WTC11 (cell line): ENCODE measurements around the gene CDCA8. TPM values are rescaled to one million over a fixed set of nuclear protein-coding genes. Genes with fewer than 3 reads are reported as not detected.

ENCODE experiments used
- ATAC-seq: fragments of 200-7000 bp; cut with Tn5 transposase; 2 replicates; pipeline ENCODE4 v1.10.0; 2021; ENCODE audit warnings: mild to moderate bottlenecking, moderate library complexity
- CTCF ChIA-PET: fragments of 300-600 bp; sonication (Branson Sonifier 250); formaldehyde crosslinking; loops from one replicate; lab custom pipeline; 2021; ENCODE audit warnings: antibody characterized with exemption; lab: Charles Lee
- POLR2A ChIA-PET: fragments of 350-600 bp; sonication (Branson Sonifier 250); formaldehyde crosslinking; loops from one replicate; lab custom pipeline; 2021; ENCODE audit warnings: antibody characterized with exemption; lab: Charles Lee
- DNase-seq: peaks from one replicate; pipeline ENCODE4 v3.0.0; 2021; ENCODE audit warnings: low spot score
- H3K27ac Mint-ChIP-seq: 2 replicates; pipeline ENCODE4 v1.8.0; 2021; ENCODE audit warnings: mixed read lengths
- H3K27me3 Mint-ChIP-seq: 2 replicates; pipeline ENCODE4 v1.8.0; 2021; ENCODE audit warnings: low read depth, mild to moderate bottlenecking, moderate library complexity, mixed read lengths
- H3K36me3 Mint-ChIP-seq: 2 replicates; pipeline ENCODE4 v1.8.0; 2021; ENCODE audit warnings: mixed read lengths
- H3K4me1 Mint-ChIP-seq: 2 replicates; pipeline ENCODE4 v1.8.0; 2022; ENCODE audit warnings: mixed read lengths
- H3K4me3 Mint-ChIP-seq: 2 replicates; pipeline ENCODE4 v1.8.0; 2021; ENCODE audit warnings: mild to moderate bottlenecking, moderate library complexity, mixed read lengths
- H3K9me3 Mint-ChIP-seq: 2 replicates; pipeline ENCODE4 v1.8.0; 2021; ENCODE audit warnings: mixed read lengths
- ATF3 ChIP-seq: sonication (generic); formaldehyde crosslinking; conservative IDR thresholded peaks from 2 replicates; pipeline ENCODE4 v1.8.1; 2022; ENCODE audit warnings: mild to moderate bottlenecking, missing genetic modification reagents
- CBFB ChIP-seq: sonication (generic); formaldehyde crosslinking; IDR thresholded peaks from 2 replicates; pipeline ENCODE4 v1.8.1; 2022; ENCODE audit warnings: mild to moderate bottlenecking, low read depth, missing genetic modification reagents
- CREB1 ChIP-seq: sonication (generic); formaldehyde crosslinking; IDR thresholded peaks from 2 replicates; pipeline ENCODE4 v1.8.0; 2023; ENCODE audit warnings: mild to moderate bottlenecking, missing genetic modification reagents
- EMX1 ChIP-seq: fragments of 250-450 bp; sonication (Bioruptor Pico); IDR thresholded peaks from 2 replicates; pipeline ENCODE4 v1.8.0; 2021; ENCODE audit warnings: mild to moderate bottlenecking
- GABPB1 ChIP-seq: sonication (generic); formaldehyde crosslinking; IDR thresholded peaks from 2 replicates; pipeline ENCODE4 v1.8.1; 2023; ENCODE audit warnings: mild to moderate bottlenecking, missing genetic modification reagents
- GRHL2 ChIP-seq: fragments of 250-450 bp; sonication (Bioruptor Pico); IDR thresholded peaks from 2 replicates; pipeline ENCODE4 v1.8.0; 2022; ENCODE audit warnings: mild to moderate bottlenecking, moderate library complexity; ENCODE audit not compliant: insufficient replicate concordance, severe bottlenecking
- HMGXB4 ChIP-seq: sonication (generic); formaldehyde crosslinking; IDR thresholded peaks from 2 replicates; pipeline ENCODE4 v1.8.1; 2023; ENCODE audit warnings: mild to moderate bottlenecking, moderate library complexity, missing genetic modification reagents
- IRF2 ChIP-seq: sonication (generic); formaldehyde crosslinking; IDR thresholded peaks from 2 replicates; pipeline ENCODE4 v1.8.0; 2022; ENCODE audit warnings: low read depth, missing genetic modification reagents, borderline replicate concordance
- KAT7 ChIP-seq: sonication (generic); formaldehyde crosslinking; IDR thresholded peaks from 2 replicates; pipeline ENCODE4 v1.8.1; 2023; ENCODE audit warnings: missing genetic modification reagents, mild to moderate bottlenecking, borderline replicate concordance
- NFYB ChIP-seq: sonication (generic); formaldehyde crosslinking; conservative IDR thresholded peaks from 2 replicates; pipeline ENCODE4 v1.8.0; 2022; ENCODE audit warnings: low read depth, missing genetic modification reagents
- RELA ChIP-seq: sonication (generic); formaldehyde crosslinking; IDR thresholded peaks from 2 replicates; pipeline ENCODE4 v1.8.1; 2022; ENCODE audit warnings: missing genetic modification reagents, mild to moderate bottlenecking, borderline replicate concordance
- SMAD3 ChIP-seq: sonication (generic); formaldehyde crosslinking; IDR thresholded peaks from 2 replicates; pipeline ENCODE4 v1.8.0; 2022; ENCODE audit warnings: missing genetic modification reagents, mild to moderate bottlenecking, borderline replicate concordance
- SMAD4 ChIP-seq: sonication (generic); formaldehyde crosslinking; IDR thresholded peaks from 2 replicates; pipeline ENCODE4 v1.8.0; 2022; ENCODE audit warnings: mild to moderate bottlenecking, missing genetic modification reagents
- TEAD4 ChIP-seq: sonication (generic); formaldehyde crosslinking; IDR thresholded peaks from 2 replicates; pipeline ENCODE4 v1.8.0; 2022; ENCODE audit warnings: mild to moderate bottlenecking, missing genetic modification reagents
- ZNF232 ChIP-seq: sonication (generic); formaldehyde crosslinking; IDR thresholded peaks from 2 replicates; pipeline ENCODE4 v1.8.0; 2022; ENCODE audit warnings: mild to moderate bottlenecking, missing genetic modification reagents
- ZNF317 ChIP-seq: sonication (generic); formaldehyde crosslinking; IDR thresholded peaks from 2 replicates; pipeline ENCODE4 v1.8.1; 2023; ENCODE audit warnings: low read depth, mild to moderate bottlenecking, moderate library complexity, missing genetic modification reagents, borderline replicate concordance
- ZNF512 ChIP-seq: sonication (generic); formaldehyde crosslinking; IDR thresholded peaks from 2 replicates; pipeline ENCODE4 v1.8.1; 2022; ENCODE audit warnings: missing genetic modification reagents, borderline replicate concordance
- ZNF532 ChIP-seq: fragments of 250-450 bp; sonication (Bioruptor Pico); IDR thresholded peaks from 2 replicates; pipeline ENCODE4 v1.9.0; 2021; ENCODE audit warnings: mild to moderate bottlenecking, borderline replicate concordance
- total RNA-seq: library from RNA; stranded (reverse); gene quantifications from 3 replicates; pipeline ENCODE4 v1.2.3, GENCODE V29; 2021
- TF ChIP-seq, protein P1 (sequence below): sonication (generic); formaldehyde crosslinking; IDR thresholded peaks from 2 replicates; pipeline ENCODE4 v1.8.1; 2023; ENCODE audit warnings: mild to moderate bottlenecking, missing genetic modification reagents, moderate library complexity
- TF ChIP-seq, protein P2 (sequence below): fragments of 250-450 bp; sonication (Bioruptor Pico); IDR thresholded peaks from 2 replicates; pipeline ENCODE4 v2.1.2; 2022; ENCODE audit warnings: mild to moderate bottlenecking, moderate library complexity

CDCA8 gene
- total RNA-seq, 1 experiment from 2014 or later: 47.7 TPM

GRCh38 chr1:37670133-37670532, 22.2 kb upstream of the CDCA8 start (continued):
- TF ChIP-seq ZNF532 (CRISPR knock-in tag): no peak
- no peak for TF ChIP-seq NFYB (CRISPR knock-in tag)
- TF ChIP-seq EMX1 (CRISPR knock-in tag): no peak
- TF ChIP-seq KAT7: no peak

DNA sequence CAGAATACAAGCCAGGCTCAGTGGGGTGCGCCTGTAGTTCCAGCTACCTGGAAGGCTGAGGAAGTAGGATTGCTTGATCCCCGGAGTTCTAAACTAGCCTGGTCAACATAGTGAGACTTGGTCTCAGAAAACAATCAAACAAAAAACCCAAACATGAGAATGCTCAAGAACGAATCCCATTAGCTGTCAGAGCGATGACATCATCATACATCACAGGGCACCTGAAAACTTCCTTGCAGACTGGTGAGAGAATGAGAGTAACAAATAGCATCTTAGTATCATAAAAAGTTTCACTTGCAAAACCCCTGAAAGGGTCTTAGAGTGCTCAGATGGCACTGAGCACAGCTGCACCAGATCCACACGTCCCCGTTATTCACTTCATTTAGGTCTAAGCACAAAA, 21.1 kb upstream of the CDCA8 start:
- no peaks in the 10 kb centered on the region for H3K36me3 Mint-ChIP-seq
- POLR2A ChIA-PET: no interaction called here
- no peak for TF ChIP-seq TEAD4 (CRISPR knock-in tag)
- TF ChIP-seq ZNF317: no peak
- TF ChIP-seq GRHL2: no peak
- no peak for TF ChIP-seq IRF2 (CRISPR knock-in tag)
- no peak for TF ChIP-seq GABPB1 (CRISPR knock-in tag)
- TF ChIP-seq CREB1 (CRISPR knock-in tag): no peak
- no peak for TF ChIP-seq ZNF512 (CRISPR knock-in tag)
- no peak for TF ChIP-seq CBFB
- TF ChIP-seq SMAD3 (CRISPR knock-in tag): no peak
- TF ChIP-seq SMAD4 (CRISPR knock-in tag): no peak
- no peaks in the 10 kb centered on the region for H3K9me3 Mint-ChIP-seq
- H3K4me1 Mint-ChIP-seq: no peaks in the 10 kb centered on the region
- no peak for ATAC-seq
- no peak overlapping the region for H3K4me3 Mint-ChIP-seq
- H3K27me3 Mint-ChIP-seq: peaks cover 2% of the 10 kb centered on the region; the same call in 1 of the 2 replicates
- H3K27ac Mint-ChIP-seq: no peak overlapping the region
- CTCF ChIA-PET: interaction anchor here (1.8 kb wide), 1 partner anchor 68 kb away, joined by 5 read pairs; no protein-coding TSS in a partner anchor
- no peak for DNase-seq

DNA sequence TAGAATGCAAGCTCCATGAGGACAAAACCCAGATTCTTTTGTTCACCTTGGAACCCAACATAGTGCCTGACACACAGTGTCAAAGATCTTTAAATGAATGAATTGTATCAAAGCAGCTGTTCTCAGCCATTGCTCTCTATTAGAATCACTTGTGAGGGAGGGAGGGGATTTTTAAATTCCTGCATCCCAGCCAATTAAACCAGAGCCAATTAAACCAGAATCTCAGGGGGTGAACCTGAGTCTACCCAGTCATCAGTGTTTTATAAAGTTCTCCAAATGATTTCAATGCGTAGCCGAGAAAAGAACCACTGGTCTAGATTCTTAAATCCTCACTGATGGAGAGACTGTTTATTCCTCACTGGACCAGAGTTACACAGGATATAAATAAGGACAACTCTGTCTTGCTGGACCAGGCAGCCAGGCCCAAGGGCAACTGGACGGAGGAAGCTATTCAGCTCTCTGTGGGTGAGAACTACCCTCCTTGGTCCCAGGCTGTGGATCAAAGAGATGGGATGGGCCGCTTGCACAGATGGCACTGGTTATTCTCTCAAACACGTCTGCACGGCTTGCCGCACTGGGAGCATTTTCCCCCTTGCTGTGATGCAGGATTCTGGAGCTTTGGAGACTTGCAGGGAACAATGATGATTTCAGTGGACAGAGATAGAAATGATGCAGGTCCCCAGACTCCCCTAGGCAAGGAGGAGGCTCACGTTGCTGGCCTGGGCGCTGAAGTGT, 20.0 kb upstream of the CDCA8 start:
- ChIA-PET CTCF (no interaction called here), POLR2A (no interaction called here)
- Mint-ChIP-seq H3K4me3 (no peak overlapping the region), H3K9me3 (no peaks in the 10 kb centered on the region), H3K4me1 (0 out of 2 replicates have a peak, but pooled peaks cover 3% of the 10 kb centered on the region), H3K27me3 (peaks cover 2% of the 10 kb centered on the region; the same call in 1 of the 2 replicates), H3K27ac (no peak overlapping the region), H3K36me3 (no peaks in the 10 kb centered on the region)
- DNase-seq (no peak), ATAC-seq (no peak)
- TF ChIP-seq CREB1 (CRISPR knock-in tag) (no peak), ZNF232 (CRISPR knock-in tag) (no peak), RELA (CRISPR knock-in tag) (no peak), ATF3 (CRISPR knock-in tag) (no peak), IRF2 (CRISPR knock-in tag) (no peak), HMGXB4 (CRISPR knock-in tag) (no peak)
- TF ChIP-seq, protein P1, sequence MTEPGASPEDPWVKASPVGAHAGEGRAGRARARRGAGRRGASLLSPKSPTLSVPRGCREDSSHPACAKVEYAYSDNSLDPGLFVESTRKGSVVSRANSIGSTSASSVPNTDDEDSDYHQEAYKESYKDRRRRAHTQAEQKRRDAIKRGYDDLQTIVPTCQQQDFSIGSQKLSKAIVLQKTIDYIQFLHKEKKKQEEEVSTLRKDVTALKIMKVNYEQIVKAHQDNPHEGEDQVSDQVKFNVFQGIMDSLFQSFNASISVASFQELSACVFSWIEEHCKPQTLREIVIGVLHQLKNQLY (CRISPR knock-in tag): no peak
- TF ChIP-seq, protein P2, sequence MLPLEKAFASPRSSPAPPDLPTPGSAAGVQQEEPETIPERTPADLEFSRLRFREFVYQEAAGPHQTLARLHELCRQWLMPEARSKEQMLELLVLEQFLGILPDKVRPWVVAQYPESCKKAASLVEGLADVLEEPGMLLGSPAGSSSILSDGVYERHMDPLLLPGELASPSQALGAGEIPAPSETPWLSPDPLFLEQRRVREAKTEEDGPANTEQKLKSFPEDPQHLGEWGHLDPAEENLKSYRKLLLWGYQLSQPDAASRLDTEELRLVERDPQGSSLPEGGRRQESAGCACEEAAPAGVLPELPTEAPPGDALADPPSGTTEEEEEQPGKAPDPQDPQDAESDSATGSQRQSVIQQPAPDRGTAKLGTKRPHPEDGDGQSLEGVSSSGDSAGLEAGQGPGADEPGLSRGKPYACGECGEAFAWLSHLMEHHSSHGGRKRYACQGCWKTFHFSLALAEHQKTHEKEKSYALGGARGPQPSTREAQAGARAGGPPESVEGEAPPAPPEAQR: no peak
